Endothelial cell of umbilical vein (primary cell): Measurements from ENCODE around the gene TSHZ3. TPM values are rescaled to one million over a fixed set of nuclear protein-coding genes. Genes with fewer than 3 reads are reported as not detected.

Source experiments
- BruUV-seq: library from RNA; stranded (reverse); fragments of 400-500 nt; replicated peaks from 2 replicates; lab custom pipeline; 2021; lab: Mats Ljungman, UMichigan
- CTCF ChIA-PET: fragments of 300-600, 350-600 bp; sonication (Branson Sonifier 250); formaldehyde crosslinking; loops from one replicate; lab custom pipeline; 2021; ENCODE audit warnings: antibody characterized with exemption, inconsistent platforms; lab: Charles Lee
- POLR2A ChIA-PET: fragments of 300-600, 350-600 bp; sonication (Branson Sonifier 250); formaldehyde crosslinking; loops from one replicate; lab custom pipeline; 2021; ENCODE audit warnings: antibody characterized with exemption, inconsistent platforms; lab: Charles Lee
- DNase-seq: peaks from one replicate; pipeline ENCODE4 v3.0.0-alpha.2; 2011; ENCODE audit warnings: low read depth, low spot score
- FAIRE-seq: peaks from 2 replicates; lab custom pipeline; 2011; peaks lifted over from hg19 to GRCh38; lab: Jason Lieb, UNC
- H2AFZ ChIP-seq: 2 replicates; pipeline ENCODE4 v1.6.0; 2012; ENCODE audit warnings: low read depth, low read length, control low read depth, inconsistent platforms
- H3K27ac ChIP-seq: 2 replicates; pipeline ENCODE4 v1.5.1; 2011; ENCODE audit warnings: low read depth, mild to moderate bottlenecking, control low read depth, low read length, moderate library complexity; ENCODE audit not compliant: insufficient read depth
- H3K27me3 ChIP-seq, 2 experiments: 2 replicates each; pipeline versions ENCODE4 v1.6.0 to v1.6.1; 2011; ENCODE audit warnings: low read length in 2 of 2, mixed read lengths in 1 of 2; ENCODE audit not compliant: control insufficient read depth in 2 of 2, insufficient read depth in 2 of 2
- H3K36me3 ChIP-seq, 2 experiments: 2 replicates in 1 of 2; 3 replicates in 1 of 2; pipeline ENCODE4 v1.5.1; 2011; ENCODE audit warnings: low read length in 2 of 2, mild to moderate bottlenecking in 1 of 2, moderate library complexity in 1 of 2; ENCODE audit not compliant: control insufficient read depth in 2 of 2, insufficient read depth in 2 of 2; ENCODE audit errors: extremely low read depth in 1 of 2
- H3K4me1 ChIP-seq: 3 replicates; pipeline ENCODE4 v1.5.1; 2011; ENCODE audit warnings: mild to moderate bottlenecking, low read length; ENCODE audit not compliant: control insufficient read depth, insufficient read depth; ENCODE audit errors: extremely low read depth
- H3K4me2 ChIP-seq: 2 replicates; pipeline ENCODE4 v1.6.1; 2011; ENCODE audit warnings: low read length, control low read depth, mixed read lengths; ENCODE audit not compliant: insufficient read depth
- H3K4me3 ChIP-seq, 3 experiments: fragments of 200-600 bp in 1 of 3; sonication (generic), shearing (Covaris generic) in 1 of 3; replicated peaks in 1 of 3; 2 replicates each; pipeline ENCODE4 v1.5.1; 2011 to 2016; ENCODE audit warnings: control low read depth in 3 of 3, low read length in 3 of 3, mild to moderate bottlenecking in 2 of 3, inconsistent platforms in 1 of 3, low read depth in 1 of 3, moderate library complexity in 1 of 3; ENCODE audit not compliant: insufficient read depth in 1 of 3
- H3K79me2 ChIP-seq: 2 replicates; pipeline ENCODE4 v1.6.0; 2012; ENCODE audit warnings: low read length, inconsistent platforms; ENCODE audit not compliant: control insufficient read depth, insufficient read depth
- H3K9ac ChIP-seq: replicated peaks from 2 replicates; pipeline ENCODE3; 2011; ENCODE audit warnings: low read length, control low read depth; ENCODE audit not compliant: insufficient read depth; ENCODE audit errors: extremely low read depth
- H3K9me1 ChIP-seq: replicated peaks from 3 replicates; pipeline ENCODE4 v1.6.0; 2011; ENCODE audit warnings: mild to moderate bottlenecking, low read length; ENCODE audit not compliant: control insufficient read depth, insufficient read depth; ENCODE audit errors: extremely low read depth
- H3K9me3 ChIP-seq: replicated peaks from 2 replicates; pipeline ENCODE4 v1.5.1; 2012; ENCODE audit warnings: low read length, inconsistent platforms; ENCODE audit not compliant: control insufficient read depth, insufficient read depth
- H4K20me1 ChIP-seq: replicated peaks from 2 replicates; pipeline ENCODE3; 2011; ENCODE audit warnings: mild to moderate bottlenecking, low read length; ENCODE audit not compliant: control insufficient read depth, insufficient read depth; ENCODE audit errors: extremely low read depth
- CTCF ChIP-seq, 2 donors: IDR thresholded peaks; 1 replicate in 1 of 2; 2 replicates in 1 of 2; pipeline ENCODE4 v1.5.1; 2011; ENCODE audit warnings: low read length in 2 of 2, mild to moderate bottlenecking in 2 of 2, moderate library complexity in 2 of 2, control low read depth in 1 of 2, inconsistent platforms in 1 of 2, low read depth in 1 of 2; ENCODE audit not compliant: insufficient read depth in 1 of 2; ENCODE audit errors: extremely low read depth in 1 of 2
- EZH2 ChIP-seq: IDR thresholded peaks from 2 replicates; pipeline ENCODE4 v1.6.1; 2012; ENCODE audit warnings: borderline replicate concordance, low read depth, mild to moderate bottlenecking, moderate library complexity, low read length, inconsistent platforms; ENCODE audit not compliant: severe bottlenecking
- MAX ChIP-seq: IDR thresholded peaks from 2 replicates; pipeline ENCODE4 v1.6.1; 2011; ENCODE audit not compliant: insufficient read depth, insufficient read length
- POLR2A ChIP-seq: IDR thresholded peaks from 2 replicates; pipeline ENCODE4 v1.6.1; 2012; ENCODE audit warnings: low read depth, mild to moderate bottlenecking, control low read depth, low read length
- POLR2AphosphoS5 ChIP-seq: IDR thresholded peaks from 2 replicates; pipeline ENCODE4 v1.6.1; 2012; ENCODE audit warnings: low read depth, mild to moderate bottlenecking, control low read depth, low read length, moderate library complexity; ENCODE audit not compliant: insufficient read depth
- dilution Hi-C: fragments of 300-500 bp; cut with MboI; formaldehyde crosslinking; loops from one replicate; pipeline ENCODE4 v1.15.0; 2019; ENCODE audit warnings: low sequenced_read_pairs; ENCODE audit not compliant: extremely low pct_ligation_motif_present
- intact Hi-C: fragments of 100-400 bp; cut with micrococcal nuclease; formaldehyde crosslinking; loops from one replicate; pipeline ENCODE4 v1.10.0; 2022
- polyA plus RNA-seq, 4 experiments: library from polyadenylated mRNA; depleted of rRNA in 3 of 4; stranded (reverse) in 3 of 4; unstranded in 1 of 4; fragments of >200 nt; gene quantifications; 2 replicates each; pipeline versions ENCODE4 v1.2.1 to v1.2.3, GENCODE V29; 2011 to 2012; ENCODE audit warnings: missing spikeins in 1 of 4
- total RNA-seq: library from RNA; stranded (reverse); gene quantifications from 2 replicates; pipeline ENCODE4 v1.2.3, GENCODE V29; 2021

TSHZ3 gene
- total and polyA plus RNA-seq, 2 donors (not counting 3 experiments of a cell fraction or from before 2014, with no cell fraction given) = 1.2 to 6.2 TPM

- FAIRE-seq = no peak
- Histone ChIP-seq H3K79me2 (no peaks in the 10 kb centered on the region), H3K9me3 (no peaks in the 10 kb centered on the region), H3K9me1 (no peaks in the 10 kb centered on the region), H4K20me1 (no peaks in the 10 kb centered on the region), H2AFZ (no peak overlapping the region), H3K4me1 (no peaks in the 10 kb centered on the region), H3K27ac (no peak overlapping the region), H3K36me3 (no peaks in the 10 kb centered on the region), H3K4me2 (no peak overlapping the region), H3K27me3 (no peaks in the 10 kb centered on the region), H3K9ac (no peak overlapping the region), H3K4me3 (no peak overlapping the region)
- no peak for DNase-seq
- intact Hi-C loops = no loop called here
- CTCF ChIA-PET = no interaction called here
- POLR2A ChIA-PET = no interaction called here
- BruUV-seq = no TSS peak
- TF ChIP-seq POLR2AphosphoS5 (no peak), EZH2 (no peak), POLR2A (no peak), MAX (no peak)
- dilution Hi-C loops = no loop called here
These were observed 91.7 kb downstream of the TSHZ3 start for GRCh38 chr19:31257426-31258130.

- no peaks in the 10 kb centered on the region for H3K27me3 ChIP-seq
- no peak overlapping the region for H3K4me3 ChIP-seq
- H3K9me1 ChIP-seq = no peaks in the 10 kb centered on the region
- no peaks in the 10 kb centered on the region for H3K9me3 ChIP-seq
- no peak overlapping the region for H3K9ac ChIP-seq
- dilution Hi-C loops (no loop called here), intact Hi-C loops (no loop called here)
- H4K20me1 ChIP-seq = no peaks in the 10 kb centered on the region
- FAIRE-seq (no peak), DNase-seq (no peak)
- H3K4me2 ChIP-seq = no peak overlapping the region
- H3K79me2 ChIP-seq = no peaks in the 10 kb centered on the region
- no peak overlapping the region for H2AFZ ChIP-seq
- H3K27ac ChIP-seq = no peak overlapping the region
- ChIA-PET CTCF (no interaction called here), POLR2A (no interaction called here)
- BruUV-seq = no TSS peak
- no peaks in the 10 kb centered on the region for H3K36me3 ChIP-seq
- no peaks in the 10 kb centered on the region for H3K4me1 ChIP-seq
- TF ChIP-seq CTCF (IDR thresholded peaks at IDR 0.05; ENCODE audit: extremely low read depth in 1 of 2, insufficient read depth in 1 of 2, low read depth in 1 of 2, low read length in 2 of 2) (no peak), EZH2 (no peak)
These were observed 92.2 kb downstream of the TSHZ3 start for GRCh38 chr19:31257025-31257424.
